NCI-H1436 treated with DMSO at 0.1 percent for 48 hours (cell line): ENCODE data around the gene CTNNA1.

Experiments used
- DNase-seq: peaks from one replicate; lab custom pipeline; 2025; lab: John Stamatoyannopoulos, UW

CTNNA1 gene

DNA sequence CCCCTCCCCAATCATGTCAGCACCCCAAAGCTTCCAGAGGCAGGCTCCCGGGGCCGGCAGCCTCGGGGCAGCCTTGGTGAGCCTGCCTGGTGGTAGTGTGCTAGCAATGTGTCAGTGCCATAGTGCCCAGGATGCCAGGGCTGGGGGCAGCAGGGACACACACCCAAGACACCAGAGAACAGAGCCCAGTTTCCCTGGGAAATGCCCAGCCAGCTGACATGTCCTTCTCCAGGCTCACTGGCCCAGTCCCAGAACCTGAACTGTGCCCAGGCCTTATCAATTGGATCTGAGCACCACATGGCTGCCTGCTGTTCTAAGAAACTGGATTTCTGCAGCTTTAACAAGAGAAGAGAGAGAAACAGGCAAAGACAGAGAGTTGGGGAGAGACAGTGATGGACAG, 196.8 kb downstream of the CTNNA1 start:
- no peak for DNase-seq

DNA sequence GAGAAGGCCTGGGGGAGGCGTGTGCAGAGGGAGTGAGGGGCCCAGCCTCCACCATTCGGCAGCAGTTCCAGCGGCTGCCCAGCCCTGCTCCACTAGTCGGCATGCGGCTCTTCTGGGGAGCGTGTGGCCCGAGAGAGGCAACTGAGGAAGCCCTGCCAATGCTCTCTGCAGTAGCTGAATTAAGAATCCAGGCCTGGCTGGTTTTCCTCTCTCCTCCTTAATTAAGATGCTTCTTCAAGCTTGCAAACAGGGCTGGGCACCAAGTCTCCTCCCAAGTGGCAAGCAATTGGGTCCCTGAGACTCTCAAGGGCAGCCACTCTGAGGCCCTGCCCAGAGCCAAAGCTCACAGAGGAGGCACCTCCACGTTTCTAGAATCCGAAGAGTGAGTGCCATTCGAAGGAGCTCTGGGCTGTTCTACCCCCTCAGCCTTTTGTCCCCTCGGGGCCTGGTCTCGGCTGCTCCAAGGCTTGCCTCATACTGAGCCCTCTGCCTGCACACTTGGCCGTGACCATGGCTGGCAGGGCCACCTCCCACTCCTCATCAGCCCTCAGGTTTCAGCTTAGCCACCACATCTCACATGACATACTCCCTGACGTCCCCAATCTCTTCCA, 197.3 kb downstream of the CTNNA1 start:
- DNase-seq = no peak

DNA sequence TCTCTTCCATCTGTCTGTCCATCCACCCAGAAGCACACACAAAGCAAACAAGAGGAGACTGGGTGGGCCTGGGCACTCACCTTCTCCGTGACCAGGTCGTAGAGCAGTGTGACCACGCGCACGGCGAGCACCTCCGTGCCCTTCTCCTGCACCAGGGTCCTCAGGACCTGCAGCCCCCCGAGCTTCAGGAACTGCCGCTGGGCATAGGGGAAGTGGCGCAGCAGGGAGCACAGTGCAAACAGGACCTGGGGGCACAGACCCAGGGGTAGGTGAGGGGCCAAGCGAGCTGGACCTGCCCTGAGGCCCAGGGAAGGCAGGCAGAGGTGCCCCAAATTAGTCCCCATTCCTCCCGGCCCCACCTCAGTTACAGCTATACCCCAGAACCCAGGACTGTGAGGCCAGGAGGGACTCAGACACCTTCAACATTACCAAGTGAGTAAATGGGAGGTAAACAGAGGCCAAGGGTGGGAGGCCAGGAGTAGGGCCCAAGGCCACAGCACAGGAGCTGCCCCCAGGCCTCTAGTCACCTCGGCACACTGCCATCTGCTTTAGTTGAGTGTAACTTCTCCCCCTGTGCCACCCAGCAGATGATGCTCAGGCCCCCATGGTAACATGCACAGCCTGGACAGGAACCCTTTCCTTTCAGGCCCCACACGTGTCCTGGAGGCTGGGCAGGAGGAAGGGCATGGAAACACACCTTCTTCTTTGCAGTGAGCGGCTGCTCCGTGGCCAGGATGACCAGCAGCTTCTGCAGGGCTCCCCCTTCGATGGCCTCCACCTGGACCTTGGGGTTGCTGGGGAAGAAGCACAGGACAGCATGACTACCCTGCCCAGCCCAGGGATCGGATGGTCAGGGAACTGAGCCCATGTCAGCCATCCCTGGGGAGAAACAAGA, 198.1 kb downstream of the CTNNA1 start:
- DNase-seq = no peak

DNA sequence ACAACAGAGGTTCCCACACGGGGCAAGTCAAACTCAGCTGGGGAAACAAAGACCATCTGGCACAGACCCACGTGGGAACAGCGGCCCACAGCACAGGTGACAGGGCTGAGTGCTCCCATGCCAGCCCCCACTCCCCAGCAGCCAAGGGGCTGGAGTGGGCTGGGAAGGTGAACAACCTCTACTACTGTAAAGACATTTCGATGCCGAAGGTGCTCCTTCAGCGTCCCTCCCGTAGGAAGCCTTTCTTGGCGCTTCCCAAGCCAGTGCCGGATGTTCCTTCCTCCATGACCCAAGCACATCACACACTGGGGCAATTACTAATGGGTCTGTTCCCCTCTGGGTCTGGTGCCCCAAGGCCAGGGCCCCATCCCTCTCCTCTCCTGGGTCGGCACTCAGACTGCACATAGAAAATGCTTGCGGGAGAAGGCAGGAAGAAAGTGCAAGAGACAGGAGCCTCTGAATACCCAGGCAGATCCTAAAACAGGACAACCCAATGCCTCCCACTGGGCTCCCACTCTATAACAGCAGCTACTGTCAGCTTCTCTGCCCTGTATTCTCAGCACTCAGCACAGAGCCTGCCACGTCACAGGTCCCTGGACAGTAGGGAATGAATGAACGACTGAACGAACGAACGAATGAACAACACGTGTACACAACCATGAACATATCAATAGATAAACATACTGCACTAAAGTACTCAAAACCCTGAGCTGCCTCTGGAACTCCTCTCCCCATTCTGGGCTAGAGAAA, 198.9 kb downstream of the CTNNA1 start:
- no peak for DNase-seq

DNA sequence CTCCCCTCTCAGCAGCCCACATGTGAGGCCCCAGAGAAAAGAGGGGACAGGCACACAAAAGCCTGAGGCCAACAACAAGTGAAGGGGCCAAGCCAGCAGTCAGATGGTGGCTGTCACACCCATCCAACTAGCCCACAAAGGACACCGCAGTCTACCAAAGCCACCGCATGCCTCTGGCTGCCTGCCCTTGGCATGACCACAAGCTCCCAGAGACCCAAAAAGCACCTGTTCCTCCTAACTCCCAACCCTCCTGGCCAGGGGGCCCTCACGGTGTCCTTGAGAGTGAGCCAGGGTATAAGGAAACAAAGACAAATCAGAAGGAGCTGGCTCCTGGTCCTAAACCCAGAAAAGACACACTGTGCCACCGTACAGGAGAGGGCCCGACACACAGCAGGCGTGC, 199.7 kb downstream of the CTNNA1 start:
- DNase-seq = no peak

DNA sequence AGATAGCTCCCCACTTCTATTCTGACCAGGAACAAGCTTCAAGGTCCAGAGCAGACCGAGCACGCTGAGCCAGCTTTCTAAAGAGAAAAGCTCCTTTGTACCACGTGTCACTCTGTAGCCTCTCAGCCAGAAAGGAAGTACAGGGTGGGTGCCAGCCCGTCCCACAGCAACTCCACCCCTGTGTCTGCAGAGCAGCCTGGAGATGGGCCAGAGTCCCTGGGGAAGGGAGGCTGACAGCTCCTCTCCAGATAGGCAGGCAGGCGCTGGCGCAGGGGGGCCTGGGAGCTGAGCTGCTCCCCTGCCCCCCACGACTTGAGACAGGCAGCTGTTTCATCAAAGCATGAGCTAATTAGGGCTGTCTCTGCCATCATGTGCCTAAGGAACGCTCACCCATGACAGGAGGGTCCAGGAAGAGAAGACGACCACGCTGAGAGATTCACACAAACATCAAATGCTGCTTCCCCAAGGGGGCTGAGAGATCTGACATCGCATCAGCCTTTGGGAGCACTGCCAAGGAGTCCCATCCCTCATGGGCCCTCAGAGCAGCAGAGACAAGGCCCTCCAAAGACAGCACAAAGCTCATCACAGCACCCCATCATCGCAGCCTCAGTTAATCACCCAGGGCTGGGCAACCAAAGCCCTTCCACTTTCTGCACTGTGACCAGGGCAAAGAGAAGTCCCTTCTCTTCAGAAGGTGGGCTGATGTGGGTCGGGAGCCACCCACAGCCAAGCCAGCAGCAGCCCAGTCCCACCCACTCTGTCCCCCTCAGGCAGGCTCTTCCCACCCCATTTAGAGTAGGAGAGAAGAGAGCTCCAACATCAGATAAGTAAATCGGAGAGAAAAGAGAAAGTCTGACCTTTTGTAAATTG, 200.4 kb downstream of the CTNNA1 start:
- DNase-seq = peak; percentile 78

DNA sequence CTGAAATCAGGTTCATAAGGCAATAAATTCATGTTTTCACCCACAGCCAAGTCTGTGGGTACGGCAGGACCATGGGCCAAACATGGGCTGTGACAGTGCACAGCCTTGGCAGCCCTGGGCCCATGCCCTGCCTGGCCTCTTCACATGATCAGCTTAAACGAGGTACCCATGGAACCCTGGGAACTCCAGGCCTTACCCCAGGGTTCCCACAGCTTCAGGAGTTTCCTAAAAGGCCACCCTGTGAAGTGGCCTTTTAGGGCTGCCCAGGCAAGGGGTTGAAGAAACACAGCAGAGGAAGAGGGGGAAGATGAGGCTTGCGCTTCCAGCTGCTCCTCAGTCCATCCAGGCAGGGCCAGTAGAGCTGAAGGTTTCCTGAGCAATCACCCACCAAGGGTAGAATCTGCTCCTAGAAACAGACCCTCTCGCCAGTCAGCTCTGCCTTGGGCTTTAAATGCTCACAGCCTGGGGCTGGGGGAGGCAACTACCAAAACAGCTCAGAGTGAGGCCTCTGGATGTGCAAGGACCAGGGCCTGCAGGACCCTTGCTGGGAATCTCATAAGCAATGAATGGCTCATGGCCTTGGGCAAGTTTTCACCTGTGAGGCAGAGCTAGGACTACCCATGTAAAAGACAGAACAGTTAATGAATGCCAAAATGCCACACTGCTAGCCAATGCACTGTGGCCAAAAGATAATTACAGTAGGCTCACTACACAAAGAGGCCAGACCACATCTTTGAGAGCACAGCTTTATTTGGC, 201.2 kb downstream of the CTNNA1 start:
- DNase-seq = no peak

DNA sequence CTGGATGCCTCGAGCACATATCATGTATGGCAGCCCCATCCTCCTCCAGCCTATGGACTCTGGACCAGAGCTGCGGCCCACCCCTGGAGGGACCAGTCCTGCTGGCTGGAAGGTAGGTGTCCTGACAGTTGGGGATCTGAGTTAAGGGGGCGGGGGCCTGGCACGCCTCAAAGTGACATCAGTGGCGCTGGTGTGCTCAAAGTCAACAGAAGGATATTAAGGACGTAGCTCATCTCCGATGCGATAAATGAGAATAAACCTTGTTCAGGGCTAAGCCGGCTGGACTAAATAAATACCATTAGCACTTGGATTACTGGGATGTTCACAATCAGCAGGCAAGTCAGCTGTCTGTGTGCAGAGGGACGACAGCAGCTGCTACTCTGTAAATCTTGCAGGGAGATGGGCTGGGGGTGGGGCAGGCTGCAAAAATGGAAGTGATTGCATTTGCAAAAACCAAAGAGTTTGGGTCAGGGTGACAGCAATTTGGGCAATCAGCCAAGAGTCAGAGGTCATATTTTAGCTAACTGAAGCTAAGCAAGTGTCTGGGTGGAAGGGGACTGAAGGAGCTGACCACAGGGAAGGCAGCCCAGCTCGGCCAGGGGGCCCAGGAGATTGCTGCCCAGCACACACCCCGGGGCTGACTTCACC, 201.9 kb downstream of the CTNNA1 start:
- no peak for DNase-seq

DNA sequence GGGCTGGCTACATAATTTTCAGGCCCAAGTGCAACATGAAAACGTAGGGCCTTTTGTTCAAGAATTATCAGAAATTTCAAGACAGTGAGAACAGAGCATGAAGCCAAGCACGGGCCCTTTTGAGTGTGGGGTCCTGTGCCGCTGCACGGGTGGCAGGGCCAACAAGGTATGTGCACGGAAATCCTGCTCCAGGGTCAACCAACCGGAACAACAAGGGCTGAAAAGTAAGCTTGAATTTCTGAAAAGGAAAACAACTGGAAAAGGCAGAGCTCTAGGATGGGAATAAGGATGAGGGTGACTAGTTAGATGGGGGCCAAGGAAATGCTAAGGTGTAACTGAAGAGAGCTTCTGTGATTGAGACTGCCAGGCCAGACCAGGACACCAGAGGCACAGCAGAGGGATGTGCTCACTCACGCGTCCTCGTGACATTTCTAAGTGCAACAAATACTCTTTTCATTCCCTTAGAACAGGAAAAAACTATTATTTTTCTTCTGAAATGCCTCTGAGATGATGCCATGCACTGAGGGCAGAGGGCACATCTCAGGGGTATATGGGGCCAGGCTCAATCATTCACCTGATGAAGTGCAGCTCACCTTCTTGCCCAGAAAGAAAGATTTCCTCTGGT, 202.6 kb downstream of the CTNNA1 start:
- no peak for DNase-seq

DNA sequence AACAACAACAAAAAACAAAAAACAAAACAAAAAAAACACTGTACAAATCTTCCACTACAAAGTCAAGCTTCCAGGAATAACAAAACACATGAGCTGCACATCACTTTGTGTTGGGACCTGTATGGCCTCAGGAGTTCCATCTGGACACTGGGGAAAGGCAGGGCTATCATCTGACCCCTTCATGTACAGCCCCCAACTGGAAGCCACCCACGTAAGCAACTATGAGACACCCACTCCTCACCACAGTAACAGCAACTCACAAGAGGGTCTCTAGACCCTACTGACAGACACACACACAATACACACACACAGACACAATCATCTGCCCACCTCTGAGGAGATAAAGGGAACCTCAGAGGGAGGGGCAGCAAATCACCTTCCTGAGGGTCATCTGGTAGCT, 203.6 kb downstream of the CTNNA1 start:
- DNase-seq = no peak

DNA sequence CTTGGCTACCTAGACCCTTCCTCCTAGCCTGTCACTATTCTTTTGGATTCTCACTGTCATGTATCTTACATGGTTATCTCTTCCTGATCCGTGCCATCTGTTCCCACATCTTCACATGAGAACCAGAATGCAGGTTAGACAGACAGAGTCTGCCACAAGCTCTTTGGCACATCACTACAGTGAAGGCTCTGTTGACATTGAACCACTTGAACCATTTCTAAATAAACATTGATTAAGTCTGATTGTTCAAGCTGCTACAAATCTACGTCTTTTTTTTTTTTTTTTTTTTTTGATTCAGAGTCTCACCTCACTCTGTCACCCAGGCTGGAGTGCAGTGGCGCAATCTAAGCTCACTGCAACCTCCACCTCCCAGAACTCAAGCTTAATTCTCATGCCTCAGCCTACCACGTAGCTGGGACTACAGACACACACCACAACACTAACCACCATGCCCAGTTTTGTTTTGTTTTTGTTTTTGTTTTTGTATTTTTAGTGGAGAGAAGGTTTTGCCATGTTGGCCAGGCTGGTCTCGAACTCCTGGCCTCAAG, 207.0 kb downstream of the CTNNA1 start:
- DNase-seq = peak; percentile 56

DNA sequence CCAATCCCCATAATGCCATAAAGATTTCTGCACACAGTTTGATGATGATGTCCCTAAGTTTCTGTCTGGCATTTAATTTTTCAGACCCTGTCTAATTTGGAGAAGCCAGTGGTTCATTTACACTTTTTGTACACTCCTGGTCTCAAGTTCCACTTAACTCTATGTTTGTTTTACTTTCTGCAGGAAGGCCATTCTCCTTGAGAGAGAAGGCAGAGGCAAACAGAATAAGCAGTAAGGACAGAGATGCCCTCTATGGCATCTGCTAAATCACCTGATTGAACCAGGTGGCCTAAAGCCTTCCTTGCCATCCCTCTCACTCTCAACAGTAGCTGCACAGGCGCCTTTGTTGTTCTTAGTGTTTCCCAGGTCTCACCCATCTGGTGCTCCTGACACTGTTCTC, 208.0 kb downstream of the CTNNA1 start:
- no peak for DNase-seq

DNA sequence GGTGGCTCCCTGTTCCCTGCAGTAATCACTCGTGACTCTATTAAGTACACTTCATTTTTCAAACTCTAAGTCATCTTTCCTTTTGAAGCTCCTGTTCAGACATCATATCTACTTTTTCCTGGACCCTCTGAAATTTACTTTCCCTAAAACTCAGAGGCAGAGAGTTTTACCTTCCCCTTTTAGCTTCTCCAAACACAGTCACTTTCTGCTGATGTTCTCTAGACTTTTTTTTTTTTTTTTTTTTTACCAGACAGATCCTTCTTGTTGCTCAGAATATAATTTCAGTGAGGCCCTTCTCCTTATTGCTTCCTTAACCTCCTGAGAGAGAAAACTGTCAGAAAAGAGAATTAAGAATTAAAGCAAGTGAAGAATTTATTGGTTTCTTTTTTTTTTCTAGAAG, 208.5 kb downstream of the CTNNA1 start:
- no peak for DNase-seq

DNA sequence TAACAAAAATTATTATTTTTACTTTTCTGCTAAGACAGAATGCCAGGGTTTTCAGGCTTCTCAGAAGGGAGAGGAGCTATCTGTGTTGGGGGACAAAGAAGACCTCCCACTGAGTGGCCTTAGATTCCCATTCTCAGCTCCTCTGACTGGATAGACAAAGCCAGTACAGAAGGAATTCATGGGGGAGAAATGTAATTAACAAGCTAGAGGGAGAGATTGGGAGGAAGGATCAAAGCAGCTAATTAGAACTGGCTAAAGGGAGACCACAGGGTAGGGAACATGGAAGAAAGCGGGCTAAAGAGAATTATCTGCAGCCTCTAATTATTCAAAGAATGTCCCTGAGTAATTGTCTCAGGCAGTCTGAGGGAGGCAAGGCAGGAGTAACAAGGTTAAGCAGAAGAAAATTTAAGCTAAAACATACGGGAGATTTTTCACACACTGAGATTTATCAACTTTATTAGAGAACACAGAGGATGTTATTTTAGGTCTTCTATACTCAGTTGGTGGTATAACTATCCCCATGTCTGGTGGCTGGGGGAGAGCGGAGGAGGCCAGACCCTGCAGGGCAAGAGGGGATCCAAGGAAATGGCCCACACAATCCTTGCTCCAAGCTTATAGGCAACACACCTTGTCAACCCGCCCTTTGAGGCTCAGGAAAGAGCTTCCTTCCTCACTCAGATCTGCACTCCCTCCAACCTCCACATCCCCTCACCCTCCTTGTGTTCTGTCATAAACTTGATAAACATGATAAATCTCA, 209.6 kb downstream of the CTNNA1 start:
- no peak for DNase-seq

DNA sequence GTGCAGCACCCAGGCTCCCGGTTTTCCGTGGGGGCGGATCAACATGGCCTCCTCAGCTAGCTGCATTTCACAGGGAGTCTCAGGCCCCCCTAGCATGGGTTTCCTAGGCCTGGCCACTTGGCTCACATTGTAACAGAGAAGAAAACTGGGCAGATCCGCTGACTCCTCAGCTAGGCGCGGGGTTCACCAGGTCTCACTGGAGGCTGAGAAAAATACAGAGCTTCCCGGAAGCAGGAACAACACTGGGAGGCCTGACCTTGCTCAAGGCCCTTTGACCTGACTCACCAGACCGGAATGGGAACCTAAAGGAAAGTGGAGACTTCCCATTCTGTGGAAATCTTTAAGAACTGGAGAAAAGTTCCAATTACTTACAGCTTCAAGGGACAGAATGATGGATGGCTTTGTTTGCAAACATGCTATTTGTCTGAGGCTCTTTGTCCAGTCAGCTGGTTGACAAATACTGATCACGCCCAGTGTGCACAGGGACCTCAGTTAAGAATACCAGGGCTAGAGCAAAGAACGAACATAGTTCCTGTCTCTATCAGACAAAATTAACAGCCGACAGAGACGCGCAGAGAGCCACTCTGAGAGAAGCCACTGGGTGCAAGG, 210.6 kb downstream of the CTNNA1 start:
- DNase-seq = no peak

DNA sequence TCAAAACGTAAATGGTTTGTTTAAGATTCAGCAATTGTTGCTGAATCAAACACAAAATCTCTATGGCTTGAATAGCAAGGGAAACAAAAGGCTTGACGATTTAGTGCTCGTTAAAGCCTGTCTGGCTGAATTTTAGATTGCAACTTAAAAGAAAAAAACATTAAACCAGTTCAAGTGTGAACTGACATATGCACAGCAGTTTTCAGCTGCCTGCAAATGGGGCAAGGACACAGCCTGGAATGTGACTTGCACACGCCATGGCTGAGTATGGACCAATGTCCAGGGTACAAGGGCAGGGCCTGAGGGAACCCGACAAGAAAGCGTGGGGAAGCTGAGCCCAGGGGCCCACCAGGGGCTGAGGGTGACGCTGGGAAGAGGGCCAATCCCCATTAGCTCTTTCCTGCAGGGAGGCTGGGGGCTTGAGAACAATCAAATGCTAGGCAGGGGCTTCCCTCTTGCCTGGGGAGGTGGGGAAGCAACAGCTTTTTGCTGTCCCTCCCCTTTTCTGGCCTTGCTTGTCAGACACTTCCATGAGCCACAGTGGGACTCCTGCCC, 211.5 kb downstream of the CTNNA1 start:
- no peak for DNase-seq

DNA sequence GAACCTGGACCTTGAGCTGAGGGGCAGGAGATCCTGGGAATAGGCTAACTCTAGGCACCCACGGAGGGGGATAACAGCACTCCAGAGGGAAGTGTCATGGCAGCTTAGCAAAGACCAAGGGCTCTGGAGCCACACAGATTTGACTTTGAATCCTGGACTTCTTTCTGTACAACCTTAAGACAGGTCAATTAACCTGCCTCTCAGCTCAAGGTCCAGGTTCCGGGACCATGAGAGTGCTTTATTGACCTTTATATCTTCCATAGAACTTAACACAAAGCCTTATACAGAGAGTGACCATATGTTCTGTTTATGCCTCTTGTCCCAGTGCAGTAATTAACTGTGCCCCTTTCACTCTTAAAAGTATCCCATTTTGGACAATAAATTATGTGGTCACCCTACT, 212.4 kb downstream of the CTNNA1 start:
- DNase-seq = no peak

DNA sequence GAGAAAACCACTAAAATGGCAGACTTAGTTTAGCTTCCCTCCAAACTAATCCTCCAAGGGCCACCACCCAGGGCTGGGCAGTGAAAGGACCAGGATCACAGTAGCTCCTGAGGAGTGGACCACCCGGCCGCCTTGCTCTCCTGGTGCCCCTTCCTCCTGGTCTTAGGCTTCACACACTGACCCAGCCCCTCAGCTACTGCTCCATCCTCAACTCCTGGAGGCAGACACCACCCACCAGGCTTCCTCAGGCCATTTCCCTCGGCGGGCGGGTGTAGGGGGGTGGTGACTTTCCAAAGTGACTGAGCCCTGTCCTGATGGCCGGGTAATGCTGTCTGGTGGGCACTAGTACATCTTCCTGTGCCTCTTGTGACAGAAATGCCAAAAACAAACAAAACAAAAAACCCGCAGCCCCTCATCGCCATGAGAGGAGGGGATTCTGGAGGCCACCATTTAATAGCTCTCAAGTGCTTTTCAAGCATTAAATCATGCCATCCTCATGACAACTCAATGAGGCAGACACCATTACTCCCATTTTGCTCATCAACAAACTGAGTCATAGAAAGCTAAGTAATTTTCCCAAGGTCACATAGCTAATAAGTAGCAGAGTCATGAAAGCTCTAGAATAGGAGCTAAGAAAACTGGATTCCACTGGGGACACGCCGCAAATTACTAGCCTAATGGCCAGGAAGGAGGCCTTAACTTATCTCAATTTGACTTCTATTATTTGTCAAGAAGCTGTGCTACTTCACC, 213.2 kb downstream of the CTNNA1 start:
- DNase-seq = no peak
